Epithelial cell of proximal tubule (primary cell): Measurements from ENCODE around the gene TRIM44. TPM values are rescaled to one million over a fixed set of nuclear protein-coding genes. Genes with fewer than 3 reads are reported as not detected.
"Not testable (repeated sequence)": the region's sequence is repeated elsewhere in the genome, so short reads cannot be mapped to it uniquely, and the experiment has no call there.

Experiments
- DNase-seq: peaks from one replicate; pipeline ENCODE4 v3.0.0-alpha.2; 2011; ENCODE audit warnings: low read depth
- H3K4me3 ChIP-seq: 2 replicates; pipeline ENCODE4 v1.5.1; 2011; ENCODE audit warnings: low read depth, mild to moderate bottlenecking, low read length
- CTCF ChIP-seq: conservative IDR thresholded peaks from 2 replicates; pipeline ENCODE4 v1.5.1; 2012; ENCODE audit warnings: low read depth, mild to moderate bottlenecking, low read length
- total RNA-seq: library from RNA; depleted of rRNA; stranded (reverse); fragments of >200 nt; gene quantifications from 2 replicates; pipeline ENCODE4 v1.2.3, GENCODE V29; 2015

Gene TRIM44
- total RNA-seq, 1 donor from 2014 or later = 42.1 TPM

- no peak overlapping the region for H3K4me3 ChIP-seq
- TF ChIP-seq CTCF = no peak
- DNase-seq = no peak
Observed at GRCh38 chr11:35667257-35667656, 4.7 kb downstream of the TRIM44 start.

GRCh38 chr11:35668350-35668749 lies 5.8 kb downstream of the TRIM44 start:
- not testable (repeated sequence) for DNase-seq

GRCh38 chr11:35671396-35672127 lies 9.0 kb downstream of the TRIM44 start:
- H3K4me3 ChIP-seq = no peak overlapping the region
- TF ChIP-seq CTCF = no peak
- no peak for DNase-seq

More at GRCh38 chr11:35668350-35668749, 5.8 kb downstream of the TRIM44 start:
- not testable (repeated sequence) for H3K4me3 ChIP-seq

GRCh38 chr11:35672608-35673007 lies 10.0 kb downstream of the TRIM44 start:
- no peak for TF ChIP-seq CTCF

GRCh38 chr11:35675901-35676610 lies 13.5 kb downstream of the TRIM44 start:
- TF ChIP-seq CTCF = no peak
- H3K4me3 ChIP-seq = no peak overlapping the region
- no peak for DNase-seq

More at GRCh38 chr11:35672608-35673007, 10.0 kb downstream of the TRIM44 start:
- no peak overlapping the region for H3K4me3 ChIP-seq
- DNase-seq = no peak

- H3K4me3 ChIP-seq = no peak overlapping the region
- no peak for DNase-seq
- no peak for TF ChIP-seq CTCF
Observed at GRCh38 chr11:35676611-35676965, 14.0 kb downstream of the TRIM44 start.

- TF ChIP-seq CTCF = no peak
- no peak for DNase-seq
- no peak overlapping the region for H3K4me3 ChIP-seq
Observed at GRCh38 chr11:35677904-35678303, 15.3 kb downstream of the TRIM44 start.
